NT2/D1 (cell line): ENCODE results near the gene TALDO1.
A peak's percentile ranks its signal among the peaks of the same experiment; 100 is the strongest.

Source experiments
- DNase-seq: peaks from one replicate; pipeline ENCODE4 v3.0.0-alpha.2; 2011; ENCODE audit warnings: low read depth, low spot score
- H3K27me3 ChIP-seq: 2 replicates; pipeline ENCODE4 v1.6.0; 2011; ENCODE audit warnings: mild to moderate bottlenecking; ENCODE audit not compliant: insufficient read length, insufficient read depth
- H3K36me3 ChIP-seq: 2 replicates; pipeline ENCODE4 v1.6.1; 2011; ENCODE audit warnings: mild to moderate bottlenecking, low read length, mixed read lengths; ENCODE audit not compliant: insufficient read depth, insufficient read length
- H3K4me1 ChIP-seq: 2 replicates; pipeline ENCODE4 v1.5.1; 2011; ENCODE audit not compliant: insufficient read depth, insufficient read length
- H3K4me3 ChIP-seq: 2 replicates; pipeline ENCODE4 v1.5.1; 2011; ENCODE audit warnings: low read depth; ENCODE audit not compliant: insufficient read length
- H3K9ac ChIP-seq: 2 replicates; pipeline ENCODE4 v1.6.0; 2011; ENCODE audit warnings: low read depth; ENCODE audit not compliant: insufficient read length
- H3K9me3 ChIP-seq: 2 replicates; pipeline ENCODE4 v1.5.1; 2011; ENCODE audit warnings: mild to moderate bottlenecking, low read length; ENCODE audit not compliant: insufficient read depth
- SUZ12 ChIP-seq: IDR thresholded peaks from 2 replicates; pipeline ENCODE4 v1.6.1; 2011; ENCODE audit not compliant: insufficient read length, insufficient read depth; ENCODE audit errors: extremely low read depth
- YY1 ChIP-seq: IDR thresholded peaks from 2 replicates; pipeline ENCODE4 v1.6.1; 2011; ENCODE audit not compliant: insufficient read length, insufficient read depth
- ZNF274 ChIP-seq: IDR thresholded peaks from 2 replicates; pipeline ENCODE4 v1.6.1; 2011; ENCODE audit warnings: mild to moderate bottlenecking, low read depth, low read length

The TALDO1 gene

GRCh38 chr11:766106-766935 is 19.1 kb downstream of the TALDO1 start:
- Histone ChIP-seq H3K27me3 (no peaks in the 10 kb centered on the region), H3K9me3 (no peaks in the 10 kb centered on the region), H3K9ac (no peak overlapping the region), H3K36me3 (peaks cover 81% of the 10 kb centered on the region), H3K4me3 (no peak overlapping the region), H3K4me1 (peaks cover 10% of the 10 kb centered on the region)
- TF ChIP-seq YY1 (no peak), SUZ12 (no peak), ZNF274 (no peak)
- no peak for DNase-seq

DNA sequence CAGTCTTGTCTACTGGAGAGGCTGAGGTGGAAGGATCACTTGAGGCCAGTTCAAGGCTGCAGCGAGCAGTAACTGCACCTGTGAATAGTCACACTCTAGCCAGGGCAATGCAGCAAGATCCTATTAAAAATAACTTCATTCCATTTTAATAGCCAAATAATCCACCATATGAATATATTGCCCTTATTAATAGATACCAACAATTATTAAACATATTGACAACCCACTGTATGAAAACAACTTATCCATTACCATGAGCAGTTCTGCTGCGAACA is 19.6 kb downstream of the TALDO1 start:
- no peaks in the 10 kb centered on the region for H3K27me3 ChIP-seq
- no peak for TF ChIP-seq SUZ12
- TF ChIP-seq YY1: no peak
- H3K36me3 ChIP-seq: peaks cover 81% of the 10 kb centered on the region
- H3K4me3 ChIP-seq: no peak overlapping the region
- H3K9me3 ChIP-seq: no peaks in the 10 kb centered on the region
- peaks cover 16% of the 10 kb centered on the region for H3K4me1 ChIP-seq
- no peak overlapping the region for H3K9ac ChIP-seq
- no peak for DNase-seq

DNA sequence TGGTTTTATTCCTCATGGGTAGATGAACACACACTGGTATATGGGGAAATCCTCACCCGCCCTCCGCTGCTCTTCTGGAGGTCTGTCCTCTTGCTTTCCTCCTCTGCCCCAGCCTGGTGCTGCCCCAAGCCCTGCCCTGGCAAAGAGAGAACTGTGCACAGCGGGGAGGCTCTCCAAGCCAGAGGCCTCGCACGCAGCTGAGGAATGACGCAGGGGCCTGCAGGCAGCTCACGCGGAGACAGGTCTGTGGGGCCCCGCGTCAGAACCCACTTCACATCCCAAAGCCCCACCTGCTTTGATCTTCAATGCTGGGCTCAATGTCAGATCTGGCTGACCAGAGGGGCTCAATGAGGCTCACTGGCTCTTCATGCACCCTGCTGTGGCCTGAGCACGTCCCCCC is 20.0 kb downstream of the TALDO1 start:
- no peak overlapping the region for H3K4me3 ChIP-seq
- H3K4me1 ChIP-seq: peaks cover 17% of the 10 kb centered on the region
- no peaks in the 10 kb centered on the region for H3K9me3 ChIP-seq
- TF ChIP-seq ZNF274: no peak
- TF ChIP-seq YY1: no peak
- TF ChIP-seq SUZ12: no peak
- H3K27me3 ChIP-seq: no peaks in the 10 kb centered on the region
- H3K9ac ChIP-seq: no peak overlapping the region
- no peak for DNase-seq
- H3K36me3 ChIP-seq: peaks cover 81% of the 10 kb centered on the region

- Histone ChIP-seq H3K27me3 (no peaks in the 10 kb centered on the region), H3K4me1 (peaks cover 31% of the 10 kb centered on the region), H3K36me3 (peaks cover 81% of the 10 kb centered on the region), H3K9me3 (no peaks in the 10 kb centered on the region), H3K9ac (peak overlapping the region; percentile 8), H3K4me3 (no peak overlapping the region)
- no peak for DNase-seq
- TF ChIP-seq ZNF274 (no peak), SUZ12 (no peak), YY1 (no peak)
These were observed 22.8 kb downstream of the TALDO1 start for GRCh38 chr11:769887-770641.

DNA sequence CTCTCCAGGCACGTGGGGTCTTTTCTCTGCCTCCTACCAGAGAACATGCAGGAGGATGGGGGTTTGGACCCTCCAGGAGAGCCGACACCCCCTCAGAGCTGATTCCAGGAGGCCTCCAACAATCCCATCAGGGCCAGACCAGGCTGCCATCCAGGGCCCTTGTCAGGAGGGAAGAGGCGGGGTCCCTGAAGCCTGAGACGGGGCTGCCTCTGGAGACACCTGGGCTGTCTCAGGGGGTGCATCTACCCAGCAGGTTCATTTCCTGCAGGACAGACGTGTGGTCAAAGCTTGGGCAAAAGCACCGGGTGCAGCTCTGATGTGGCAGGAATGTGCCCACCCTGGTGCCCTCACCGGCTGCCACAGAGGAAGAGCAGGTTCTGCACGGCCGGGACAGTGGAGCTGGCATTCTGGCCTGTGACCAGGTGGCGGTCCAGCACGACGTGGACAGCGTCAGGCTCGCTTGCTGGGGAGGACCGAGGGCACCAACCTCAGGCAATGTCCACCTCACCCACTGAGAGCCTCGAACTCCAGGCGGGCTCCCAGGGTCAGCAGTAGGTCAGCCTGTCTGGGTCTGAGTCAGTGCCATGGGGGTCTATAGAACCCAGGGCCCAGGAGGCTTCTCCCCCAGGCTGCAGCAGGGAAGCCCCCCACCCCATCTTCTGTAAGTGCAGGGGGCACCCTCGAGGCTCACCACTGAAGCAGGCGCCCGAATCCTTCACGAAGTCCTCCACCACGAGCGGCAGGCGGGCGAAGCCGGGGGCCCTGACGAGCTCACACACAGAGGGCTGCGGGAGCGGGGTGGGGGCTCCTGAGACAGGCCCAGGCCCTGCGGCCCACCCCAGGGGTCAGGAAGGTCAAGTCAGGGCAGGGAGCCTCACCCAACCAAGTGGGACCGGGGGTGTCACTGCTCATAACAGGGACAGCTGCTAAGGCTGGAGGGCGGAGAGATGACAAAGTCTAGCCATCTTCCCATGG is 23.7 kb downstream of the TALDO1 start:
- no peak for DNase-seq
- Histone ChIP-seq H3K4me1 (peaks cover 35% of the 10 kb centered on the region), H3K36me3 (peaks cover 75% of the 10 kb centered on the region), H3K9me3 (no peaks in the 10 kb centered on the region), H3K4me3 (no peak overlapping the region), H3K27me3 (no peaks in the 10 kb centered on the region), H3K9ac (peak overlapping the region; percentile 10)
- no peak for TF ChIP-seq YY1
- no peak for TF ChIP-seq SUZ12

DNA sequence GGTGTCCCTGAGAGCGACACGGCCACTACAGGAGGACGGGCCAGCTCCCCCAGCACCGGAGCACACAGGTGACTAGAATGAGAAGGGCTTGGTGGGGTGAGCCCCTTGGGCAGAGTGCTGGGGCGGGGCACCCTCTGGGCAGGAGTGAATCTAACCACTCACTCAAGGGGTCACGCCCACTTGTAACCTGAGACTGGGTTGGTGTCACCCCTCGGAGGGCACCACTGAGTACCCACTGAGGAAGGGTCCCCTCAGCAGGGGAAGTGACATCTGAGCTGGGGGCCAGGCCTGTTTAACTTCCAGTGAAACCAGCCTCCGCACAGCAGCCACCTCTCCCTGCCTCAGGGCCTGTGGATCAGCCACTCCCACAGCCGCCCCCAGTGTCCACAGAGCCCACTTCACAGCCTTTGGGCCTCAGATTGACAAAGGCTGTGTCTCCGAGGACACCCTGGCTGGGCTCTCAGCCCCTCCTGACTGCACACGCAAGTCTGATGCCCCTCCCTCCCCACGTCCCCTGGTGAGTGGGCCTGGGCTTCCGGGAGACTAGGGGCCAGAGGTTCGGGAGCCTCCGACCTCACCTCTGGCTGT is 24.4 kb downstream of the TALDO1 start:
- Histone ChIP-seq H3K27me3 (no peaks in the 10 kb centered on the region), H3K36me3 (peaks cover 67% of the 10 kb centered on the region), H3K9me3 (no peaks in the 10 kb centered on the region), H3K4me3 (no peak overlapping the region), H3K4me1 (peaks cover 35% of the 10 kb centered on the region), H3K9ac (no peak overlapping the region)
- DNase-seq: no peak
- no peak for TF ChIP-seq SUZ12
- TF ChIP-seq YY1: no peak
- TF ChIP-seq ZNF274: no peak
